HG02678 (cell line): ENCODE measurements around the gene TEX19.

Experiments
- ATAC-seq: cut with Tn5 transposase; IDR thresholded peaks from one replicate; pipeline ENCODE4 v1.9.1; 2021; ENCODE audit warnings: mild to moderate bottlenecking, moderate library complexity; ENCODE audit not compliant: unreplicated experiment

Gene TEX19, protein sequence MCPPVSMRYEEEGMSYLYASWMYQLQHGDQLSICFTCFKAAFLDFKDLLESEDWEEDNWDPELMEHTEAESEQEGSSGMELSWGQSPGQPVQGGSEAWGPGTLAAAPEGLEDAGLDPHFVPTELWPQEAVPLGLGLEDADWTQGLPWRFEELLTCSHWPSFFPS

DNA sequence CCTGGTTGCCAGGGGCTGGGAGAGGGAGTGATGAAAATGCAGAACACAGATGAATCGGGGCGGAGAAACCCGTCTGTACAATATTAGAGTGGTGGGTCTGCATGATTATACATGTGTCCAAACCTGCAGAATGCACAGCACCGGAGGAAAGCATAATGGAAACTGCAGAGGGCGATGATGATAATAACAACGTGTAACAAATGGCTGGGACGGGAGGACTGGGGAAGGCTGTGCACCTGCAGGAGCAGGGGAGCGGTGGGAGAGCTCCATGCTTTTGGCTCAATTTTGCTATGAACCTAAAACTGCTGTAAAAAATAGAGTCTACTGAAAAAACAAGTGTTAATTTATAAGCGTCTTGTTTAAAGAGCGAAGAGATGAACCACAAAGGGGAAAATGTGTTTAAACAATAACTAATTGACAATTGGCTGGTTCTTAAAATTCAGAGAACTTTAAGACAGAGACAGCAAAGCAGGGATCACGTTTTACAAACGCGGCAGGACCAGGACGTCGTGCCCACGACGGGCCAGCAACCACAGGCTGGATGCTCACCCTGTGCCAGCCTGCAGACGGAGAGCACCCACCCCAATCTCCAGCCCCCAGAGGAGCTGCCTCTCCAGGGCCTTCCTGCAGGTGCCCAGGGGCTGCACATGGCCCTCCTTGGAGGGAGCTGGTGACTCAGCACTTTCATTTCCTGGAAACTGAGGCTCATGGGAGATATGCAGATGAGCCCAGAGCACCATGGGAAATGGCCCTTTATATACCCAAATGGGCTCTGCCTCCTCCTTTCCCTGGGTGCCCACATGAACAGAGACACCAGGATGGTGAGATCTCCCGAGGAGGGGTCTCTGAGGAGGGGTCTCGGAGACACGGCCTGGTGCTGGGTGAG, at the start of gene TEX19:
Gene TEX19 (plus strand): TSS at position 783 of the 886 bp plus-strand sequence. CDS start 2,904 bp downstream, outside the sequence.
- no peak for ATAC-seq

DNA sequence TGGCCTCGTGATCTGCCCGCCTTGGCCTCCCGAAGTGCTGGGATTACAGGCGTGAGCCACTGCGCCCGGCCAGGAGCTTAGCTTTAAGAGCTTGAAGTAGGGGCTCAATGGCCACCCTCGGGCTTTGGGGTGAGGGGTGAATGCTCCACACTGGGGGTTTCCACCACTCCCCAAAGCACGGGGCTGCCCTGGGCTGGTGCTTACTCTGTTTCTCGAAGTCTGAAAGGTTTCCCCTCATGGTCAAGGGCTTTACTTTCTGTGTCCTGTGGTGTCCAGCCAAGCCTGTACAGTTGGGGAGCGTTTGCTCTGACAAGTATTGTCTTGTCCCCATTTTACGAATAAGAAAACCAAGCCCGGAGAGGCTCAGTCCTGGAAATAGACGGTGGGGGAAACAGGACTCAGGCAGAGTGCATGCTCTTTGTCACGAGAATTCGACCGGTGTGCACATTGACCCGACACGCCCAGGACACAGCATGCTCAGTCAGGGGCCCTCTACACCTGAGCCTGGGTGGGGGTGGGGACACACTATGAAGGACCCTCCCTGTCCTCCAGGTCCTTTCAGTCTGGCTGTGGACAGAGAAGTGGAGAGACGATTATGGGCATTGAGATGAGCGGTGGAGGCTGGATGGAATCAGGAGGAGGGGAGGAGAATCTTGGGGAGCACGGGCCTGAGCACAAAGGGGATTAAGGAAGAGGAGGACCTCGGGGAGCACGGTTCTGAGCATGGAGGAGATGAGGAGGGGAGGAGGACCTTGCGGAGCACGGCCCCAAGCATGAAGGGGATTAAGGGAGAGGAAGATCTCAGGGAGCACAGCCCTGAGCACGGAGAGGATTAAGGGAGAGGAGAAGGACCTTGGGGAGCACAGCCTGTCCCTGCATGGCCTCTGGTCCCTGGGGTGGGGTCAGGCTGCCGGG, 49.1 kb upstream of the TEX19 start:
- no peak for ATAC-seq

DNA sequence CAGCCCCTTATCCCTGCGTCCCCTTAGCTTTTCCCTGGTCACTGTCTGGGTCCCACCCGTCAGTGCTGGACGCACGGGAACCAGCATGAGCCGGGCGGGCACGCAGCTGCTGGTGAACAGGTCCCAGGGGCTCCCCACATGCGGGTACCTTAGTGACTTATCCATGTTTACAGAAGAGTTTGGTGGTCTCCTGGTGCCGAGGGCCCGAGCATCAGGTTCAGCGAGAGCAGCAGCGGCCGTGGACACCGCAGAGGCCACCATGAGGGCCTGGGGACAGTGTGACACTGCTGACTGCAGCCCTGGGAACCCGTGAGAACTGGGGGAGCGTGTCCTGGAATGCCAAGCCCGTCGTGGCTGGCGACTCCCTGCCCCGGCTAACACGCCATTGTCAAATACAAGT, 48.2 kb upstream of the TEX19 start:
- no peak for ATAC-seq

DNA sequence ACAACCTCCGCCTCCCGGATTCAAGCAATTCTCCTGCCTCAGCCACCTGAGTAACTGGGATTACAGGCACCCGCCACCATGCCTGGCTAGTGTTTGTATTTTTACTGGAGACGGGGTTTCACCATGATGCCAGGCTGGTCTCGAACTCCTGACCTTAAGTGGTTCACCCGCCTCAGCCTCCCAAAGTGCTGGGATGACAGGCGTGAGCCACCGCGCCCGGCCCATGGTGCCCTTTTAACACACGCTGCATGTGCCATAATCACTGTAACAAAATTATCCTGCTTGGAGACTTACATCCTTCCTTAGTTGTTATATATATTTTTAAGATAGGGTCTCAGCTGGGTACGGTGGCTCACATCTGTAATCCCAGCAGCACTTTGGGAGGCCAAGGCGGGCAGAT, 47.1 kb upstream of the TEX19 start:
- no peak for ATAC-seq

DNA sequence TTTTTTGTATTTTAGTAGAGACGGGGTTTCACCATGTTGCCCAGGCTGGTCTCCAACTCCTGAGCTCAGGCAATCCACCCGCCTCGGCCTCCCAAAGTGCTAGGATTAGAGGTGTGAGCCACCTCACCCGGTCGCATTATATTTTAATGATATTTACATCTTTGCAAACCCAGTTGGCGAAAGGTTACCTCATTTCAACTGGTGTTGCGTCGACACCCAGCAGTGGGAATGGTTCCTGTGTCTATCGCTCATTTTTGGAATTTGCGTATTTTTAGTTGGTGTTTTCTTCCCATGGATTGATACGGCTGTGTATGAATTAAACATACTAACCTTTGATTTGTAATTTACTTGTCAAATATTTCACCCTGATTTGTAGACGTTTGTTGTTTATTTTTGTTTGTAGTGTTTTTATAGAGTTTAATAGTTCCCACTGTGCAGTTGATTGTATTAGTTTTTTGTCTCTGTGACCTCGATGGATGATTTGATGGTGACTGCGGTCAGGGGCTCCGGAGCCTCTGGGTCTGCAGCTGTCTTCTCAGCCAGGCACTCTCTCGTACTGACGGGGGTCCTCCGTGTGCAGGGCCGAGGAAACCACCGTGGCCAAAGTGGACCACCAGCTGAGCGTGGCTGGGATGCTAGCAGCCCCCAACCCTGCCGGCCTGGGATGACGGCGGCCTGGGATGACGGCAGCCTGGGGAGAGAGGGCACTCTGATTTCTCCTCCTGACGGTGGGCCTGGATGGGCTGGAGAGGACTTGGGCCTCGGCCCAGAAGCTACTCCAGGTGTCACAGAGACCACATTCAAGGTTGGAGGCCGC, 45.6 kb upstream of the TEX19 start:
- ATAC-seq, result no peak

DNA sequence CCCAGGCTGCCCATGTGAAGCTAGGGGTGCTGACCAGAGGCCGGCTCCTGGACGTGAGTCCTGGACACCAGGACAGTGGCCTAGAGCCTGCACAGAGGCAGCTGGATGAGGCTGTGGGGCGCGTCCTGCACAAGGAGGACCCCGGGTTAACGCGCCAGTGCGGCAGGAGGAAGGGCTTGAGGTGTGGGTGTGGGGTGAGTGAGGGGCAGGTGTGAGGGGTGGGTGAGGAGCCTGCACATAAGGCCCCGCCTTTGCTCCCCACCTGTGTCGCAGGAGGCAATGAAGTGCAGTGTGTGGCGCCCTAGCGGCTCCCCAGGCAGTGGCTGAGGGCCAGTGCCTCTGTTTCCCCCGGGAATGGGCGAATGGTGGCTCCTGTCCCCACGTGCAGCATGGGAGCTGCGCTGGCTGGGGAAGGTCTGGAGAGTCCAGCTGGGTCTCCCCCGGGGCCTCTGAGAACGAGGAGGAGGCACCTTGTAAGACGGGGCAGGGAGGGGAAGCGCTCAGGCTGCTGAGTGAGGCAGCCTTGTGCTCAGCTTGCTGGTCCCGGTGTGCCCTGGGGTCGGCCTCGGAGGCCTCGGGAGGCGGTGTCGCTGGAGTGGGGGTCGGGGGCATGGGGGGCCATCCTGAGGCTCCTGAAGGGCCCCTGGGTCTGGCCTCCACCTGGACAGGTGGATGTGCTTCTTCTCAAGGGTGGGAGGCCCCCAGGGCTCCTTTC, 44.9 kb upstream of the TEX19 start:
- no peak for ATAC-seq

DNA sequence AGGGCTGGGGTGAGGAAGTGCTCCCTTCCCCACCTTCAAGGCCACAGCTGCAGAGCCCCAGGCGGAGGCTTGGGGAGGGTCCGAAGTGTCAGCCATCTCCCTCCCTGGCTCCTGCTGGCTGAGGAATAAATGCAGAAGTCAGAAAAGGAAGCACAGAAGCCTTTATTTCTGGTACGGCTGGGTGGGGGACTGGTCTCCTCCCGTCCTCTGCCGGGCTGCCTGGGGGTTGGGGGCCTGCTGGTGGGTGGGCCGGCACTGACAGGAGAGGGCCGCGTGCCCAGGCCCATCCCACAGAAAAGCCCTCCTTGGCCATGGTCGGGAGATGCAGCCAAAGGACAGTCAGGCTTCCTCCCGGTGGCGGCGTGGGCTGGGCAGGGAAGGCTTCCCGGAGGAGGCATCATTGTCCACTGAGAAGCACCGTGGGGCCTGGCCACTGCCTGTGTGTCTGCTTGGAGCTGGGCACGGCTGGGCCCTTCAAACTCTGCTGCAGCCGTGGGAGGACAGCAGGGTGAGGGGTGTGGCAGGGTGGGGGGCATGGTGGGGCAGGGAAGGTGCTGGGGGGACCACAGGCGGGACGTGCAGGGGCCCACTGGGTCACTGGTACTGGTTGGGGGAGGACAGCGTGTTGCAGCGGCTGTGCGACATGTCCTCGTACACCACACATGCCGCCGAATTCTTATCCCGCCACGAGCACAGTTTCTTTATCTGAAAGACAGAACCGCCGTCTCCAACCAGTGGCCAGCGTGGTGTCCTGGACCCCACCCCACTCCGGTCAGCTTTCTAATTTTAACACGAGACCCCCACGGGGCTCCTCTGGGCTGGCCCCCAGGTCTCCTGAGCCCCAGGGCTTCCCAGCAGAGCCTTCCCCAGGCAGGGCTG, 44.1 kb upstream of the TEX19 start:
- ATAC-seq, result no peak

DNA sequence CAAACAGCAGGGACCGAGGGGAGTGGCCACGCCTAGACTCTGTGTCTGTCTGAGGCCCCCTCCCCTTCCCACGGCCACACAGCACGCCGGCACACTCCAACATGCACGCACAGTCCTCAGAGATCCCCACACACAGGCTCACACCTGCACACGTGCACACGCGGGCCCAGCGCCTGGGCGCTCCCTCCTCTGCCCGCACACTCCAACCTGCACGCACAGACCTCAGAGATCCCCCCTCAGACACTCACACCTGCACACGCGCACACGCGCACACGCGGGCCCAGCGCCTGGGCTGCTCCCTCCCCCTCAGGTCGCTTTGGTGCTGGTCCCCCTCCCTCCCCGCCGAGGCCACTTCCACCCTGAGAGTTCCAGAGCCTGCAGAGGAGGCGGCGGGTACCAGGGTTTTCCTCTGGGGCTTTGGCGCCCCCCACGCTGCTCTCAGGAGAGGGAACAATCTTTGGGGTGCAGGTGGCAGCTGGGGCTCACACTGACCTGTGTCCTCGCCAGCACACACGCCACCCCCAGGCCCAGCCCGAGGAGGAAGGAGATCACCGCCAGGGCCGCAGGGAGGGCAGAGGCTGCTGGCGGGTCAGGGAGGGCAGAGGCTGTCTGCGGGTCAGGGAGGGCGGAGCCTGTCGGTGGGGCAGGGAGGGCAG, 43.2 kb upstream of the TEX19 start:
- ATAC-seq, result no peak

DNA sequence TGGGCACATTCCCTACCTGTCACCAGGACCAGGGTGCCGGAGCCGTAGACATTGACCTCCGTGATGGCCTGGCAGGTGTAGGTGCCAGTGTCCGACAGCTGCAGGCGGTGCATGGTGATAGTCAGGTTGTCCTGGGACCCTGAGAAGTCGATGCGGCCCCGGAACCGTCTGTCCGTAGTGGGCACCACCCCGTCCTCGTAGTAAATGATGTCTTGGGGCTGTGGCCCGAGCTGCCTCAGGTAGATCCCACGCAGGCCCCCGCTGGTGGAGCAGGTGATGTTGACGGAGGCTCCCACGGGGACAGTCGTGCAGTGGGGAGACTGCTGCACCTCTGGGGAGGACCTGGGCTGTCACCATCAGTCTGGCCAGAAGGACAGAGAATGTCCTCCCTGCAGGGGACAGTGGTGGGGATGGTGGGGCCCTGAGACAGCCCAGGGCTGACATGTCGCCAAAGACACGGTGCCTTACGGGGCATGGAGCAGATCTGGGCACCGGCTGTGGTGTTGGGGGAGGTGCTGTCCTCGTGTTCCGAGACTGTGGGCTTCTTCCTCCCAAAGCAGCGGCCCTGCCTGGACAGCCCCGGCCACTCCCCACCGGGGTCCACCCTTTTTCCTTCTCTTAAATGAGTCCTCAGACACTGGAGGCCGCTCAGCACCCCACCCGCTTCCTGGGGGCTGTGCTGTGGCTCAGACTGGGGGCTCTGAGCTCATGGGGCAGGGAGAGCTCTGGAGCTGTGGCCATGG, 42.2 kb upstream of the TEX19 start:
- ATAC-seq, result no peak

DNA sequence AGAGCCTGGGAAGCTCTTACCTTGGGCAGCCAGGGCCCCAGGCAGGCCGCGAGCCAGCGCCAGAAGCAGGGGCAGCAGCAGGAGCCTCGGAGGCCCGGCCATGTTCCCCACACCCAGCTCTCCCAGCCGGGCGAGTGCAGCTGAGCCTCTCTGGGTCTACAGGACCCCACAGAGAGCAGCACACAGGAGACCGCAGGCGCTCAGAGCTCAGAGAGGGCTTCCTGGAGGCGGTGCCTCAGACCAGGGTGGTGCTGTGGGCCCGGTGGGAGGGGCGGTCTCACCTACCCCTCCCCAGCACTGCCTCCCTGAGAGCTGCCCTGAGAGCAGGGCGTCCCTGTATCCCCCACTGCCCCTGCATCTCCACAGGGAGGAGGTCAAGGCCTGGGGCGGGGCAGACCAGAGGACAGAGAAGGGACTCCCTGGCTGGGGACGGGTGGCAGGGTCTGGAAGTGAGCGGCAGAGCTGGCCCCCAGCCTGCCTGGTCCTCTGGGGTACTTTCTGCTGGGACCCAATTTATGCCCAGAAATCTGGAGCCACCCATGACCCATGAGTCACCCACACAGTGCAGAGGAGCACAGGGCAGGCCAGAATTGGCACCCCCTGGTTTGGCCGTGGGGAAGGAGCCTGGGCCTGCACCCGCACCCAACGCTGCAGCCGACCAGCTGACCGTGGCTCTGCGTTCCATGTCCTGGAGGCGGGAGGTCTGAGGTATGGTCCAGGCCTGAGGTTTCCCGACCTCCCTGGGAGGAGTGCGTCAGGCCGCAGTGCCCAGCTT, 41.5 kb upstream of the TEX19 start, which contains the start of gene CD7:
Gene CD7 (minus strand): TSS at position 215 of the 775 bp plus-strand sequence. CDS start 113 bp downstream, at position 102.
- ATAC-seq, result no peak

DNA sequence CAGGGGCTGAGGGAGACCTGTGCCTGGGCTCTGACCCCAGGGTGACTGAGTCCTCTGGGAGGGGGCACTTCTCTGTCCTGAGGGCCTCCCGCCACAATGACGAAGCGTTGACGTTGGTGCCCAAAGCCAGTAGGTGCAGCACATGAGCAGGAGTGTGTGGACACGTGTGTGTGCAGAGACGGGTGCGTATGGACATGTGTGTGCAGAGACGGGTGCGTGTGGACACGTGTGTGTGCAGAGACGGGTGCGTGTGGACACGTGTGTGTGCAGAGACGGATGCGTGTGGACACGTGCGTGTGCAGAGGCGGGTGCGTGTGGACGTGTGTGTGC, 40.9 kb upstream of the TEX19 start:
- ATAC-seq, result no peak

DNA sequence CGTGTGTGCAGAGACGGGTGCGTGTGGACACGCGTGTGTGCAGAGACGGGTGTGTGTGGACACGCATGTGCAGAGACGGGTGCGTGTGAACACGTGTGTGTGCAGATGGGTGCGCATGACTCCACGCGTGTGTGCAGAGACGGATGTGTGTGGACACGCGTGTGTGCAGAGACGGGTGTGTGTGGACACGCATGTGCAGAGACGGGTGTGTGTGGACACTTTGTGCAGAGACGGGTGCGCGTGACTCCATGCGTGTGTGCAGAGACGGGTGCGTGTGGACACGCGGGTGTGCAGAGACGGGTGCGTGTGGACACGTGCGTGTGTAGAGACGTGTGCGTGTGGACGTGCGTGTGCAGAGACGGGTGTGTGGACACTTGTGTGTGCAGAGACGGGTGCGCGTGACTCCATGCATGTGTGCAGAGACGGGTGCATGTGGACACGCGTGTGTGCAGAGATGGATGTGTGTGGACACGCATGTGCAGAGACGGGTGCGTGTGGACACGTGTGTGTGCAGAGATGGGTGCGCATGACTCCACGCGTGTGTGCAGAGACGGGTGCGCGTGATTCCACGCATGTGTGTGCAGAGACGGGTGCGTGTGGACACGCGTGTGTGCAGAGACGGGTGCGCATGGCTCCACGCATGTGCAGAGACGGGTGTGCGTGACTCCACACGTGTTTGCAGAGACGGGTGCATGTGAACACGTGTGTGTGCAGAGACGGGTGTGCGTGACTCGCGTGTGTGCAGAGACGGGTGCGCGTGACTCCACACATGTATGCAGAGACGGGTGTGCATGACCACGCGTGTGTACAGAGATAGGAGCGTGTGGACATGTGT, 40.1 kb upstream of the TEX19 start:
- no peak for ATAC-seq

DNA sequence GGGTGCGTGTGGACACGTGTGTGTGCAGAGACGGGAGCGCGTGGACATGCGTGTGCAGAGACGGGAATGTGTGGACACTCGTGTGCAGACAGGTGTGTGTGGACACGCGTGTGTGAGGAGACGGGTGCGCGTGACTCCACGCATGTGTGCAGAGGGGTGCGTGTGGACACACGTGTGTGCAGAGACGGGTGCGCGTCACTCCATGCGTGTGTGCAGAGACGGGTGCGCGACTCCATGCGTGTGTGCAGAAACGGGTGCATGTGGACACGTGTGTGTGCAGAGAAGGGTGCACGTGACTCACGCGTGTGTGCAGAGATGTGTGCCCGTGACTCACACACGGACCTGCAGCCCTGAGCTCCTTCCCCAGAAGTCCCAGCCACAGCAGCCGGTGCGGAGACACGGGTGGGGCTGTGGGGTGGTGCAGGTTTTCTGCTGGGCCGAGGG, 39.4 kb upstream of the TEX19 start:
- no peak for ATAC-seq

DNA sequence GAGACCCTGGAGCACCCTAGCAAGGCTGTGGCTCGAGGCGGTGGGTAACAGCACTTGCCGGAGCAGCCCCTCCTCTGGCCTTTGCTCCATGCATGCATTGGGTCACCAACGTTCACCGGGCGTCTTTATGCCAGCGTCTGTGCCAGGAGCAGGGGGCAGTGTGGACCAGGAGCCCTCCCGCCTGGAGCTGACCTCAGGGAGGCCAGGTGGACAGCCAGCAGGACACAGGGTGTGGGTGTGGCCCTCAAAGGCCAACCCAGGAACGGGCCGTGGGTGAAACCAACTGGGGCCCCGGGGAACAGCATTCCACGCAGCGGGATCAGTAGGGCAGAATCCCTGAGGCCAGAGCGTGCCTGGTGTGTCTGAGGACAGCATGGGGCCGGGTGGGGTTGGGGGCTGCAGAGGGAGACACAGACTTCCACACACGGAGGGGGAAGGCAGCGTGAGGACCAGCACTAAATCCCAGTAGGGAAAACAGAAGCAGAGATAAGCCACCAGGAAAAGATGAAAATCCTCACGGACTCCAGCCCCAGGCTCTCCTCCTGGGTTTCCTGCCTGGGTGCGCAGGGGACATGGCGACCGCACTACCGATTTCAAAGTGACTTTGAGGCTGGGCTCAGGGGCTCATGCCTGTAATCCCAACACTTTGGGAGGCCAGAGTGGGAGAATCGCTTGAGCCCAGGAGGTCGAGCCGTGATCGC, 38.8 kb upstream of the TEX19 start:
- no peak for ATAC-seq
